HK-2 (cell line): ENCODE results near the gene MAML2.
A peak's percentile ranks its signal among the peaks of the same experiment; 100 is the strongest.

ENCODE experiments used
- DNase-seq: peaks from one replicate; pipeline ENCODE4 v3.0.0-alpha.2; 2018; ENCODE audit not compliant: unreplicated experiment

Gene MAML2

DNA sequence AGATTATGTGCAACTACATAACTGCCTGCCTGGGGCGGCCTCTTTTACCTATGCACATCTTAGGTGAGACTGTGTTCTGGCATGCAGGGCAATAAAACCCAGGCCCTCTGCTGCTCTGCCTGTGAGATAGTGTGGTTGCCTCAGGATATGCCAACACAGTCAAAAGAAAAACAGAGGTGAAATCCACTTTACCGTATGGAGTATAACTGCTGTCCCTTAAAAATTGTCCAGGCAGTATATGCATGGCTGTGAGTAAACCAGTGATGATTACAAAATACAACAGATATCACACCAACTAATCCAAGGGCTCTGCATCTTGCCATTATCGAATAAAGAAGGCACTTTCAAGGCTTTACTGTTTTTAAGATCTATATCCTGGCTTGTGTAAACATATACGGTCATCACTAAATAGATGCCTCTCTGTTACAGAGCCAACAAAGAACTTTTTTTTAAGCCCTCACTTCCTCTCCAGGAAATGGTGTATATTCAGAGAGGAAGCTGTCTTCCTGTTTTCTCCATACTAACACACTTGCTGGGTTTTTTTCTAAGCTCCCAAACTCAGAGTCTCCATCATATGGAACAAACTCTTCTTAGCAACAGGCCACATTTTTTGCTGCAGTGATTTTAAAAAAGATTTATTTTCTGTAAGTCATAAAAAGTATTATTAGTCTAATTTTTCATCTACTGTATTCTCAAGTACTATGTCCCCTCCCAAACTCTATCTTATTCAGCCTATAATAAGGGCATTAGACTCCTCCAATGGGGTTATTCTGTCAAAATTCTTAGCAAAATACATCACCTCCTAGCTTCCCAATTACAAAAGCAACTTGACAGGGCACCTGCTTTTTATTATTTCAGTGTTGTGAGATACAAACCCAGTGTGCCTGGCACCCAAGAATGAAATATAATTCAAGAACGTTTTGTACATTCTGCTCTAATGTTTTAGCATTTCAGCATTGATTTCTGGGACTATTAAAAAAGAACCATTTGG is 135.2 kb downstream of the MAML2 start:
- no peak for DNase-seq

- no peak for DNase-seq
Measured at GRCh38 chr11:96206955-96207354, 136.0 kb downstream of the MAML2 start.

DNA sequence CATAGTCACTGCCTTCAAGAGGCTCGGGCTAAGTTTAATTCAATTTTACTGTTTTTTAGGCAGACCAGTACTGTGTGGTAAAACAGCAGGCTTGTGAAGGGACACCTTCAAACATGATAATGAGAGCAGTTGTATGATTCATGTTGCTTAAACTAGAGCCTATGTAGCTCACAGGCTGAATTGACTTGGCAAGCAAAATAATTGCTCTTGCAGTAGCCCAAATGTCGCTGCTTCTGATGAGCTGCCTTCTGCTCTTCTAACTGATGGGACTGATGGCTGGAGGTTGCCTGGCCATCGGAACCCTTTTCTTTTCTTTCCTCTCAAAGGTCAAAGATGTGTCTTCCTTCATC is 137.6 kb downstream of the MAML2 start:
- DNase-seq, result no peak

DNA sequence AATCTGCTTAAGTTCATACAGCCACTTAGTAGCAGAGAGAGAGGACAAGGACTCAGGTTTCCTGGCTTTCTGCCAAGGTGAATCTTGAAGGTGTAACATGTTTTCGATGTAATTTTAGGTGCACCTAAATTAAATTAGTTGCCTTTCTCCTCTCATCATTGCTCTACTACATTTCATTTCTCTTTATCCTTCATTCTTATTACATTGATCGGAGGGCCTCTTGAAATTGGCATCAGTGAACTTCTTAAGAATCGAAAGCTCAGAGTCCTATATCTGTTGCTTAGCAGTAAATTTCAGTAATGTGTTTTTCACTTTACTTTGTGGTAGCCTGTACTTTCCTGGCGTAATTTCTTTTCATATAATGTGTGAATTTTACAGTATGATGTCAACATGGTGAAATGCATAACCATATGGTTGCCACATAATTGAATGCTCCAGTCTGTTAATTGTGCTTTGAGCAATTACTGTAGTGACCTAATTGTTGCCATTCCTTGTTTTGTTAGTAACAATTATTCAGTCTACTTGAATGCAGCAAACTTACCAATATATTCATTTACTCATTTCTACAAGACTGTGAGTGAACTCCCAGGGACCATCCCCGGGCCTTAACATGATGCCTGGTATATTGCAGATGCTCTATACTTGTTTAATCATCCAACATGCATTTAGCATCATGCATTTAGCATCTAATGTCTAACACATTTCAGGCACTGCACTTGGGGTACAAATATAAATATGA is 138.1 kb downstream of the MAML2 start:
- no peak for DNase-seq

DNA sequence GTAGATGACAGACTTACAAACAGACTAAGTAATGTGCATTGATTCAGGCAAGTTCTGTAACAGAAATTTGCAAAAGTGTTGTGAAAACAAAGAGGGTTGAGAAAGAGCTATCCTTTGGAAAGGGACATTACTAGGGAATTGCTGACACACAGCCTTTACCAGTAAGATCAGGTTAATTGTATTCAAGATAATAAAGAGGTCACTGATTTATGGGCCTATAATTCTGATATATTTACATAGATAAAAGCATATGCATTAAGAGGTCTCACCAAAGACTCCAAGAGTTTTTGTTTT is 138.7 kb downstream of the MAML2 start:
- DNase-seq, result no peak

DNA sequence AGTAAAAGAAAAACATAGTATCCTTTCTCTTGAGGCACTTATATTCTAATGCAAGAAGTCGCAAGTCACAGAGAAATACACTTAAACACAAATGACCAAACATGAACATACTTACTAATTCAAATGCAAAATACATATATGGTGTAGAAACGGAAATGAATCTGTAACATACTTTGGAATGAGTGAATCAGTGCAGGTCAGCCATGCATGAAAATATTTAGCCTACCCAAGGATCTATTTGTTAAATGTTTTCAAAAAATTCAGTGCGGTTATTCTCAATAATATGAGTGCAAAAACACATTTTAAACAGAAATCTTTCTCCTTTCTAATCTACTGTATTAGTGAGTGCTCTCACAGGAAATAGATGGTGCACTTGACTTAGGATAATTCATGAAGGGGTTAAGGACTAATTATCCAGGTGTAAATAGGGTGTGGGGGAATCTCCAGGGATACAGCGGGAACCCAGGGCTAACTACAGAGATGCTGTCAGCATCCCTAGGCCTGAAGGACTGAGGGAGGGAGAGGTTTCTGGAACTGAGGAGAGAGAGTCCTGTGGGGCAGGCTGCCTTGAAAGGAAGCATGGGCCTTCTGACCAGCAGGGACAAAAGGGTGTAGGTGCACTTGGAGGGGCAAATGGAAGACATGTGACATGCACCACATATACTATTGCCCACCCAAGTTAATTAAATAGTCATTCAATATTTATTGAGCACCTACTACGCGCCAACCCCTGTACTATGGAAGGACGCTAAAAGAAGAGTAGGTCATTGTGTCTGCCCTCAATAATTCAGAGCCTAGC is 139.2 kb downstream of the MAML2 start:
- DNase-seq, result no peak

DNA sequence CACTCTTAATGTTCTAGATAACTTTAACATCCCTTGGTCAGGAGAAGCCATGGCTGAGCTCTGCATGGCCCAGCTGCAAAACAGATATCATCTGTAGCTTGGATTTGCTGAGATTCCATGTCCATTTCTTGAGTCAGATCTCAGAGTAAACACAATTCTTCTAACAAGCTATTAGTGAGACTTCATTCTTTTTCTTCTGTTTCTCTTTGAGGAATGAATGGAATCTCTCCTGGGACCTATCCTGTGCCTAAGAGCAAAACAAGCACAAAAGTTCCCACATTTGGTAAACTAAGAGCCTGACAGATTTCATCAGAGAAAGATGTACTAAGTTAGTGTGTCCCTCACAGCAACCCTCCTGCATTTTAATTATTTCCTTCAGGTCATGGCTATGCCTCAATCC is 142.8 kb downstream of the MAML2 start:
- DNase-seq, result no peak

DNA sequence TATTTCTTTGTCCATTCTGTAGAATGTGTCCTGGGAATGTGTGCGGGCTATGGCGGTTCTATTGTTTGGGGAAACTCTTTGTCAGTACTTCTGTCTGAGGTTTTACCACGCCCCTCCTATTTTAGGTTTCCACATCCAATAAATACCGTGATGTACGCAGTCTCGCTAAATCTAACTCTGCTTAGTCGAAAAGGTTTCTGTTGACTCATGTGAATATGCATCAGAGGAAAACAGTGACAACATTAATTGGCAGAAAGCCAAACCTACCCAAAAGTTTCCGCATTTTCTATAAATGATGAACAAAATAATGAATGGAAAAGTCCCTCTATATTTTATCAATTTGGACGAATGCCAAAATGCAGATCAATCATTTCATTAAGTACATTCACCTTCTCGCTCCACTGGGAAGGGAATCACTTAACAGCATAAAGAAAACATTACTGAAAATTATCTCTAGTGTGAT is 143.4 kb downstream of the MAML2 start:
- DNase-seq, result no peak

DNA sequence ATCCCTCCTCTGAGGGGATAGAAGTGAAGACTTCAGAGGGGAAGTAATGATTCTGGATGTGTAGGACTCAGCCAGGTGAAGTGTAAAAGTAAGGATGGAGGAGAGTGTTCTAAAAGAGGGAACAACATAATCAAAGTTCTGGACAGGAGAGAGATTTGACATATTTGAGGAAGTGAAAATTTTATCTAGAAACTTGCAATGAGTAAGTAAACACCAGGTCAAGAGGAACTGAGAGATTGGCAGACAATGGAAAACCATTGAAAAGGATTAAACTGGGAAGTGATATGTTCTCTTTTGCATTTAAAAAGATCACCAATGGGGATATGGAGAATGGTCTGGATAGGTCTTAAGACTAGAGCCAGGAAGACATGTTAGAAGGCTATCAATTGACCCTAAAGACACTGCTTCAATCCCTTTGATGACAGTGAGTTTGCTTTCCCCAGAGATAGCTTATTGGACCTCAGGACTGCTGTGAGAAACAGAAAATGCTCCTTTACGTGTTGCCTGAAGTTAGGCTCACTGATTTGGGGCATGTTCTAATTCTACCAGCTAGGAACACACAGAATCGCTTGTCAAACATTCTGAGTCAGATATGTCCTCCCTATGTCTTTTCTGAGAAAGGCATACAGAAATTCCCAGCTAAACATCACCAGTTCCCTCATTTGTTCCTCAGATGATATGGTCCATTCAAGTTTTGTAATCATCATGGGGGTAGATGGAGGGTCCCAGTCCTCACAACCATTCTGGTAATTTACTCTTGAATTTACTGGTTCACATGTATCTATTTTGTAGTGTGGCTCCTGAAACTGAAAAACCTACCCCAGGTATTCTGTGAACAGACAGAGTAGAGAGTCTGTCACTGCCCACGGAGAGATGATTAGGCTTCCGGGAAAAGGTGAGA is 144.9 kb downstream of the MAML2 start:
- no peak for DNase-seq

- no peak for DNase-seq
Measured at GRCh38 chr11:96197103-96197502, 145.9 kb downstream of the MAML2 start.

DNA sequence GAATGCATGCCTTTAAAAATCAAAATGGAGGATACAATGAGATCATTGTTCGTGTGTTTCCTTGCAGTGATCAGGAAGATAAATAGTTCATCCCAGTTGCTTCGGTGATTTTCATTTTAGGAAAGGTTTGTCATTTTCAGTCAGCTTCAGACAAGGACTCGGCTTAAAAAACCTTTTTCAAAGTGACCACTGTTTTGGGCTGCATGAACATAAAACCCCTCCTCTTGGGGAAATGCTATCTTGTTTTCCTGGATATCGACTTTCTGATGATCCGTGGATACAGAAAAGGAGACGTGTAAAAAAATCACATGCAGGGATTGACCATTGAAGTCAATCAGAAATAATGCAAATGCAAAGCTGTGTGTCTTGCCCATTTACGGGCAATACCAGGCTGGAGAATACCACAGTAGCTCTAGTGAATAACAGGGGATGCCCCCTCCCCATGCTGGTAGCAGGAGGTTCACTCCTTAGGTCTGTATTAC is 146.8 kb downstream of the MAML2 start:
- DNase-seq, result no peak

GRCh38 chr11:96195671-96196070 is 147.3 kb downstream of the MAML2 start:
- DNase-seq, result no peak

DNA sequence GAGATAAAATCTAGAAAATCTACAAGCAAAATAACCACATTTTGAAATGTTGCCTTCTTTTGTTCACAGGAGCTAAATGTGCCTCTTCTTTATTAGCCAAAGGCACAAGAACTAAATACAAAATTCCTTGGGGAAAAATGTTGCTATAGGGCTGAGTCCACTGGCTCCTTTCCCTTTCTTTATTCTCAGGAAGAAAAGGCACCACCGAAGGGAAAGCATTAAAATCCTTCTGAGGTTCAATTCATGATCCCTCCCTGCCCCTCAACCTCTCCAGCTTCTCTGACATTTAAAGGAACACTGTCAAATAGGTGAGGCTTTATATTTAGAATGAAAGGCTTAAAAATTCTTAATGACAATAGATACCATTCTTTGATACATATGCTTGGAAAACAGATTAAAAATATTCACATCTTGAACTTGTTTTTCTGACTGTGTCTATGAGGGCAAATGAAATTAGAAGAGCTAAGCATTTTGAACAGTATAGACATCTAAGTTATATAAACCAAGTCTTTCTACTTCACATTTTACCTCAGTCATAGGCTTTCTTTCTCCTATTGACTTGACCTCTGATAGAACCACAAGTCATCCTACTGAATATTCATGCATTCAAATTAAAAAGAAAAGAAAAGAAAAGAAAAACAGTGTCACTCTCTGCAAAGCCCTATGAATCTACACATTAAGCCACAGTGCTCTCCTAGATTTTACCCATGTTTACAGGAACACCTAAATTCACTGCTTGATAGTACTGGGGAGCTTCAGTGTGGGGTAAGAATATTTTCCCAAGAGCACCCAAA is 148.2 kb downstream of the MAML2 start:
- no peak for DNase-seq

DNA sequence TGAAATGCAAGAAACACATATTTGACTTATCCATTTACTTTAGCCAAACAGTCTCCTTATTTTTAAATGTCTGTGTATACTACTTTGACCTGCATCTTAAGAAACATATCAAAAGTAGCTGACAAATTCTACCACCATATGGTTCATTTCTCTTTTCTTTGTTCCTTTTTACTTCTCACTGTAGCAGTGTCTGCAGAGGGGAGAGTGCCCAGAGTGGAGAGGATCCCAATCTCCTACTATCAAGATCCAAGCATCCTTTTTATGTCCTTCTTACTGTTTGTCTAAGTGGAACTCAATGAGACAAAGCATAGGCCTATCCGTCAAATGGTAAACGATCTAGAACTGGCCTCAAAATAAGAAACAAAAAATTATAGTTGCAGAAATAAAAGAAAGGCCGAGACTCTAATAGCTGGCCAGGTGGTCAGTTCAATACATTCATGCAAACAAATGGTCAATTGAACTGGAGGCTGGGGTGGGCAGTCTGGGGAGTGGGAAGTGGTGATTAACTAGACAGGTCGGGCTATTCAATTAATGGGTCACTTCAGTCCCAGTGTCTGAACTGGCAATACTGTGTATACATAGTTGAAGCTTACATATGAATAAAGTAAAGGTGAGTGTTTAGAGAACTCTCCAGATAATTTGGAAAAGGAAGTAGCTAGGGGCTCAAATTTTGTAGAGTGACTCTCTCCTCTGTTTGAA is 149.1 kb downstream of the MAML2 start:
- DNase-seq, result no peak

- DNase-seq, result no peak
Measured at GRCh38 chr11:96191752-96192151, 151.2 kb downstream of the MAML2 start.

DNA sequence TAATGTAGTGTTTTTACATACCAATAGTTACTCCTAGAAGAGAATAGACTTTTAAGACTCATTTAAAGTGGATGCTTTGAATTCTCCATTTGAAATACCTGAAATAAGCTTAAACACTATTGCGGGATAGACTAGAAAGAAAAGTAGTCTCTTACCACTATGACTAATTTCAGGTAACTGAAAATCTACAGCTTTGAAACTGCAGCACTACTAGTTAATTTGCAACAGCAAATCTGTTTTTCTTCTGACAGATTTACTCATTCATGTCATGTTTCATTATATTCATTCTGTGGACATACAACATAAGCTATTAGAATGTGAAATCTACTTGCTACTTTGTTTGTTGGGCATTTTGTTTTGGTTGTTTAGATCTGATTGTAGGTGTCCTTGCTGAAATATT is 153.6 kb downstream of the MAML2 start:
- DNase-seq, result no peak

DNA sequence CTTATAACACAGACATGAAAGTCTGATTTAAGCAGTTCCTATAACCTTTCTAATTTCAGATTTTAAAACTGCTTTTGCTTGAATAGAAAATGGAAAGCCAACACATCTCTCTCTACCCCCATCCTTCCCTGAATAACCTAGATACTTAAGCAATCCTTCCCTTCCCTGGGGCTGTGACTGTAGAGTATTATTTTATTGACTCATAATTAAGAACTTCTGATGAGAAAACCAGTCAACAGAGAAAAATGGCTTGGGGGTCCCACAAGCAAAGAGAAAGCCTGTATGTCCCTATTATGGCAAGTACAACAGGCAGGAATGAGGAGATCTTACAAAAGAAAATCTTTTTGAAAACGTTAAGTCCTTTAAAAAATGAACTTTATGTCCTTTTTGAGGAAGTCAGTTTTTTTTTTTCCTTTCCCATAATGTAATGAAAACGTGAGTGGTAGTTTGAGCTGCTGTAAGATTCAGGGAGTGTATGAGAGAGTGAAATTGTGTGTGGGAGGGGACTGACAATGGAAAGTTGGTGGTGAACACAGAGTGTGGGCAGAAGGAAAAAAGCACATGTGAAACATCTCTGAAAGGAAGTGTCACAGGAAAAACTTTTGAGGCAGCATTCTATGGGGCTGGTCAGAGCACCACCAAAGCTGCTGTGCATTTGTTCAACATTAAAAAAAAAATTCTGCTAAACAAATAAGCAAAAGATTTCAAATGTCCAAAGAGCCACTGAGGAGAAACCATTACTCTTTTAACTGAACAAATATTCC is 154.6 kb downstream of the MAML2 start:
- no peak for DNase-seq

DNA sequence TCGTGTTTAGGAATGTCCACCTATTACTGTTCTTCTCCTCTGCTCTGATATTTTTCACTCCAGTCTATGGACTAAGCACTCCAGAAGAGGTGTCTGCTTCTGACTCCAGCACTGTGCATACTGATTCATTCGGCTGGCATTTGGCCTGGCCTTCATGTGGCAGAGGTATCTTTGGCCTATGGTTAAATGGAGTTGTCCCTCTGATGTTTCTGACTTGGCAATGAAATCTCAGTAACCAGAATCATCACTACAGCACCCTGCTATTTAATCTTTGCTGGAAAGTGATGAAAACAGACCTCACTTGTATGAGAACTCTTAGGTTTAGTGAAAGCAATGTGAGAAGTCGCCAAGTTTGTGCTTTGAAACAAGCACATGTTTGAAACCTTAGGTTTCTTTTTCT is 155.2 kb downstream of the MAML2 start:
- DNase-seq, result peak; percentile 18

DNA sequence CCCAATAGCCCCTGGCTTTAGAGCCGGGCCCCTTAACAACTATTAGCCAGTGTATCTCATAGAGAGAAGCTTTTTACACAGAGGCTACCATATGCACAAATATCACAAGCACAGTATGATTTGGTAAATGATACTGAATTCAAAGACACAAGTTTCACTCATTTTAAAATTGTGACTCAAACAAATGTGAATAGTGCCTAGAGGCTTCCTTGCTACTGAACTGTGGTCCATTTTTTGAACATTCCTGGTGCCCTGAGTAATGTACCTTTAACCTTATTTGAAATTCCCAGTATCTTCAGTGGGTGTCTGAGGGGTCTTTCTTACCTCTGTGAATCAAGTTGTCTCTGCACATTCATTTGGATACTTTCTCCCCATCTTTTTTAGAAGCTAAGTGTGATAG is 156.2 kb downstream of the MAML2 start:
- DNase-seq, result no peak
